H9 (cell line): Measurements from ENCODE around the gene SIDT2. TPM values are rescaled to one million over a fixed set of nuclear protein-coding genes. Genes with fewer than 3 reads are reported as not detected.
A peak's percentile ranks its signal among the peaks of the same experiment; 100 is the strongest.

Experiments
- DNase-seq: peaks from one replicate; pipeline ENCODE4 v3.0.0-alpha.2; 2017
- H2AFZ ChIP-seq: one replicate; pipeline ENCODE4 v1.6.1; 2013; ENCODE audit warnings: mild to moderate bottlenecking, low read length, control low read depth, moderate library complexity
- H2AK5ac ChIP-seq: 2 replicates; pipeline ENCODE4 v1.6.1; 2013; ENCODE audit warnings: low read length, control low read depth, mixed read lengths; ENCODE audit not compliant: insufficient read length
- H2BK120ac ChIP-seq: one replicate; pipeline ENCODE4 v1.6.1; 2013; ENCODE audit warnings: low read depth, mild to moderate bottlenecking, low read length, control low read depth, inconsistent platforms; ENCODE audit not compliant: poor library complexity, severe bottlenecking
- H2BK12ac ChIP-seq: 2 replicates; pipeline ENCODE4 v1.6.1; 2013; ENCODE audit warnings: low read length, control low read depth, mixed read lengths, low read depth; ENCODE audit not compliant: insufficient read length
- H2BK15ac ChIP-seq: 2 replicates; pipeline ENCODE4 v1.6.1; 2013; ENCODE audit warnings: low read depth, low read length, control low read depth
- H2BK20ac ChIP-seq: one replicate; pipeline ENCODE4 v1.6.1; 2013; ENCODE audit warnings: low read depth, mild to moderate bottlenecking, low read length, control low read depth, inconsistent platforms; ENCODE audit not compliant: poor library complexity, severe bottlenecking
- H2BK5ac ChIP-seq: 2 replicates; pipeline ENCODE4 v1.6.1; 2013; ENCODE audit warnings: low read length, control low read depth, mixed read lengths; ENCODE audit not compliant: insufficient read length
- H3K14ac ChIP-seq: 2 replicates; pipeline ENCODE4 v1.6.1; 2013; ENCODE audit warnings: low read length, control low read depth; ENCODE audit not compliant: insufficient read depth
- H3K18ac ChIP-seq: 2 replicates; pipeline ENCODE4 v1.6.1; 2013; ENCODE audit warnings: low read depth, mild to moderate bottlenecking, mixed read lengths, low read length, control low read depth; ENCODE audit not compliant: insufficient read length
- H3K23ac ChIP-seq: 2 replicates; pipeline ENCODE4 v1.6.1; 2013; ENCODE audit warnings: low read length, control low read depth, mixed read lengths, low read depth; ENCODE audit not compliant: insufficient read length
- H3K23me2 ChIP-seq: 2 replicates; pipeline ENCODE4 v1.6.1; 2013; ENCODE audit warnings: low read depth, mild to moderate bottlenecking, mixed read lengths, low read length, control low read depth; ENCODE audit not compliant: insufficient read length, poor library complexity, severe bottlenecking
- H3K27ac ChIP-seq: 2 replicates; pipeline ENCODE4 v1.5.1; 2013; ENCODE audit warnings: low read length, control low read depth, mixed read lengths, low read depth; ENCODE audit not compliant: insufficient read length
- H3K27me3 ChIP-seq: 2 replicates; pipeline ENCODE4 v1.6.1; 2013; ENCODE audit warnings: low read length, control low read depth, inconsistent platforms; ENCODE audit not compliant: insufficient read depth
- H3K4ac ChIP-seq: 2 replicates; pipeline ENCODE4 v1.6.1; 2013; ENCODE audit warnings: low read depth, mild to moderate bottlenecking, control low read depth, inconsistent platforms, low read length, moderate library complexity
- H3K4me1 ChIP-seq: 2 replicates; pipeline ENCODE4 v1.6.1; 2013; ENCODE audit warnings: low read length, control low read depth, inconsistent platforms; ENCODE audit not compliant: insufficient read depth
- H3K4me2 ChIP-seq: 2 replicates; pipeline ENCODE4 v1.6.1; 2013; ENCODE audit warnings: low read length, control low read depth, mixed read lengths; ENCODE audit not compliant: insufficient read length, insufficient read depth
- H3K56ac ChIP-seq: 2 replicates; pipeline ENCODE4 v1.6.1; 2013; ENCODE audit warnings: low read depth, mild to moderate bottlenecking, mixed read lengths, low read length, control low read depth; ENCODE audit not compliant: insufficient read length
- H3K79me1 ChIP-seq: 2 replicates; pipeline ENCODE4 v1.6.1; 2013; ENCODE audit warnings: low read depth, mild to moderate bottlenecking, moderate library complexity, low read length, control low read depth, inconsistent platforms; ENCODE audit not compliant: insufficient read depth, poor library complexity, severe bottlenecking
- H3K79me2 ChIP-seq: 2 replicates; pipeline ENCODE4 v1.6.1; 2013; ENCODE audit warnings: low read length, control low read depth, inconsistent platforms; ENCODE audit not compliant: insufficient read depth
- H3K9ac ChIP-seq: 2 replicates; pipeline ENCODE4 v1.6.1; 2013; ENCODE audit warnings: low read length, control low read depth, mixed read lengths; ENCODE audit not compliant: insufficient read length; ENCODE audit errors: extremely low read depth
- H3K9me3 ChIP-seq: one replicate; pipeline ENCODE4 v1.6.1; 2013; ENCODE audit warnings: low read depth, low read length, inconsistent platforms; ENCODE audit not compliant: control insufficient read depth
- H3T11ph ChIP-seq: one replicate; pipeline ENCODE4 v1.6.1; 2013; ENCODE audit warnings: mild to moderate bottlenecking, low read length, control low read depth, inconsistent platforms
- H4K20me1 ChIP-seq: one replicate; pipeline ENCODE4 v1.6.1; 2013; ENCODE audit not compliant: control insufficient read depth, insufficient read length, insufficient read depth
- H4K5ac ChIP-seq: 2 replicates; pipeline ENCODE4 v1.6.1; 2013; ENCODE audit warnings: low read depth, mild to moderate bottlenecking, mixed read lengths, low read length, control low read depth; ENCODE audit not compliant: insufficient read length
- H4K8ac ChIP-seq: replicated peaks from 2 replicates; pipeline ENCODE4 v1.6.1; 2013; ENCODE audit warnings: low read length, control low read depth, mixed read lengths, low read depth; ENCODE audit not compliant: insufficient read length
- H4K91ac ChIP-seq: 2 replicates; pipeline ENCODE4 v1.6.1; 2013; ENCODE audit warnings: low read depth, mild to moderate bottlenecking, moderate library complexity, mixed read lengths, low read length, control low read depth; ENCODE audit not compliant: insufficient read length
- H3K27ac Mint-ChIP-seq, 3 experiments: 2 replicates in 2 of 3; 3 replicates in 1 of 3; pipeline ENCODE4 v1.8.0; 2020 to 2021; ENCODE audit warnings: mixed read lengths in 3 of 3, mild to moderate bottlenecking in 1 of 3, moderate library complexity in 1 of 3
- H3K27me3 Mint-ChIP-seq: 2 replicates; pipeline ENCODE4 v1.8.0; 2021; ENCODE audit warnings: low read depth, mild to moderate bottlenecking, moderate library complexity, mixed read lengths
- H3K36me3 Mint-ChIP-seq, 3 experiments: 2 replicates in 2 of 3; 3 replicates in 1 of 3; pipeline ENCODE4 v1.8.0; 2020 to 2021; ENCODE audit warnings: low read depth in 3 of 3, mixed read lengths in 3 of 3; ENCODE audit not compliant: insufficient read depth in 1 of 3
- H3K4me1 Mint-ChIP-seq, 2 experiments: 2 replicates each; pipeline ENCODE4 v1.8.0; 2020; ENCODE audit warnings: mixed read lengths in 2 of 2
- H3K4me3 Mint-ChIP-seq, 2 experiments: 2 replicates in 1 of 2; 3 replicates in 1 of 2; pipeline ENCODE4 v1.8.0; 2020 to 2021; ENCODE audit warnings: mild to moderate bottlenecking in 2 of 2, mixed read lengths in 2 of 2, moderate library complexity in 1 of 2
- H3K9me3 Mint-ChIP-seq, 2 experiments: 2 replicates in 1 of 2; 3 replicates in 1 of 2; pipeline ENCODE4 v1.8.0; 2020; ENCODE audit warnings: mild to moderate bottlenecking in 2 of 2, mixed read lengths in 2 of 2, moderate library complexity in 1 of 2
- CTCF ChIP-seq: fragments of 200-600 bp; sonication (generic); conservative IDR thresholded peaks from 3 replicates; pipeline ENCODE4 v1.8.0; 2021; ENCODE audit warnings: antibody characterized with exemption, mild to moderate bottlenecking
- WGBS: extraction: QIAGEN DNeasy Blood & Tissue Kit; methylation state at CpG from one replicate; pipeline ENCODE4 v1.1.7; 2013; ENCODE audit warnings: missing lambda C conversion rate, low lambda C conversion rate, mixed read lengths; ENCODE audit not compliant: insufficient read length; ENCODE audit errors: extremely low coverage; 5-methylcytosine and 5-hydroxymethylcytosine counted together
- total RNA-seq: library from RNA; stranded (reverse); gene quantifications from 2 replicates; pipeline ENCODE4 v1.2.1, GENCODE V29; 2021

Gene SIDT2
- total RNA-seq, 1 experiment from 2014 or later, result 18.3 TPM

- H4K20me1 ChIP-seq, result no peaks in the 10 kb centered on the region
- H2BK20ac ChIP-seq, result no peak overlapping the region
- no peak overlapping the region for H3K18ac ChIP-seq
- no peak for TF ChIP-seq CTCF
- no peak overlapping the region for H3K56ac ChIP-seq
- Mint-ChIP-seq H3K9me3 (no peaks in the 10 kb centered on the region; a peak in 2 of 5 replicates), H3K4me3 (peak overlapping the region; percentile 91 to 95; a peak in 4 of 5 replicates), H3K27me3 (peaks cover under 1% of the 10 kb centered on the region), H3K27ac (peak overlapping the region; percentile 67 to 89 (median 73); a peak in 5 of 7 replicates), H3K4me1 (peaks cover 30 to 39% of the 10 kb centered on the region in 2 experiments), H3K36me3 (peaks cover 37 to 56% (median 55%) of the 10 kb centered on the region in 3 experiments)
- no peak overlapping the region for H2AFZ ChIP-seq
- no peaks in the 10 kb centered on the region for H3K27me3 ChIP-seq
- WGBS, result no CpG with 5 or more reads among the region's 10 CpGs
- no peak overlapping the region for H3K14ac ChIP-seq
- no peak overlapping the region for H4K5ac ChIP-seq
- no peak overlapping the region for H2BK15ac ChIP-seq
- H3T11ph ChIP-seq, result no peak overlapping the region
- H4K91ac ChIP-seq, result no peak overlapping the region
- peaks cover 55% of the 10 kb centered on the region for H3K79me2 ChIP-seq
- no peak overlapping the region for H3K4ac ChIP-seq
- H3K27ac ChIP-seq, result no peak overlapping the region
- no peak overlapping the region for H4K8ac ChIP-seq
- no peak overlapping the region for H2AK5ac ChIP-seq
- H3K4me1 ChIP-seq, result no peaks in the 10 kb centered on the region; the same call in 1 of the 2 replicates
- H3K23ac ChIP-seq, result no peak overlapping the region
- H2BK5ac ChIP-seq, result no peak overlapping the region
- no peak overlapping the region for H2BK12ac ChIP-seq
- DNase-seq, result no peak
- no peaks in the 10 kb centered on the region for H3K9me3 ChIP-seq
- peaks cover 15% of the 10 kb centered on the region for H3K23me2 ChIP-seq
- no peak overlapping the region for H3K9ac ChIP-seq
- H3K79me1 ChIP-seq, result peaks cover 5% of the 10 kb centered on the region
- no peak overlapping the region for H2BK120ac ChIP-seq
- H3K4me2 ChIP-seq, result no peak overlapping the region
Measured at GRCh38 chr11:117146521-117146920, 32.0 kb upstream of the SIDT2 start.
